ENCODE results near the gene LSM4.

The LSM4 gene

GRCh38 chr19:18310966-18311365 lies 11.9 kb downstream of the LSM4 start:
- no peak for DNase-seq

DNA sequence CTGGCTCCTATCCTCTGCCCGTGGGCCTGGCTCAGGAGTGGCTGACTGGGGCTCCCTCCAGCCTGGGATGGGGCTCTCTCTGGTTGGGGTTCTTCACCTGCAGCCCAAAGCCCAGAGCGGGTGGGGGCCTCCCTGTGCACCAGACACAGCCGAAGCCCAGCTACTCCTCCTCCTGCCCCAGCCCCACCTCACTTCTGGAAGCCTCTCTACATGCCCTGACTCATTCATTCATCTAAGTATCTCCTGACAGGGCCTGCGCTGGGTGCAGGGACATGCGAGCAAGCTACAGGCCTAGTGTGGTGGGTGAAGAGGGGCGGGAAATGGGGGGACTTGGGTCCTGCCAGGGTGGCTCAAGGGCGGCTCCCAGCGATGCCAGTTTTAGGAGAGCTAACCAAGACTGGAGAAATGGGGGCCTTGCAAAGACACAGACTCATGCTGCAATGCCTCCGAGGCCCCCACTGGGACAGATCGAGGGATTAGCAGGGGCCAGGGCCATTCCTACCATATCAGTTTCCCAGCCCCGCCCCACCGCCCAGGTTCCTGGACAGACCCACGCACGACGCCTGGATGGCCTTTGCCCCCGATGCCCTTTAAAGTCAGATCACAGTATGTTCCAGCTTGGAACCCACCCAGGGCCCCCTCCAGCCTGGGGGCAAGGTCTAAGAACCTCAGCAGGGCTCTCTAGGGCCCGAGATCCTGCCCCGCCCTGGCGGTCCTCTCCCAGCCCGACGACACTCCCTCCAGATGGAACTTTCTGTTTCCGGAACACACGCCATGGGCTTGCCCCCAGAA lies 12.6 kb downstream of the LSM4 start:
- DNase-seq: no peak

- DNase-seq: no peak
These were observed 13.3 kb downstream of the LSM4 start for GRCh38 chr19:18309525-18310064.

DNA sequence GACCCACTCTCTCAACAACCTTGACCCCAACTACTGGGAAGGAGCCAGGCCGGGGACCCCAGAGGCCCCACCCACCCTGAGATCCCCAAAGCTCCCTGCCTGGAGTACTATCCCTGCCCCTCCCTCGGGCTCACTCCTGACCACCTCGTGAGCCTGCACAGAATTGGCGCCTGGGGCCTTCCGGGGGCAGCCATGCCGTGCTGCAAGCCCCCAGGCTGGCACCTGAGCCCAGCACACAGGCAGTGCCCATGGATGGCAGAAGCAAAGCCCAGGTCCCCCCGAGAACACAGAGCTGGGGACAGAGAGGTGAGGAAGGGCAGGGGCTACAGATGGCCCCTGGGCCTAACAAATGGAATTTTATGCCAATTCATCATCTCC lies 13.9 kb downstream of the LSM4 start:
- DNase-seq: no peak

DNA sequence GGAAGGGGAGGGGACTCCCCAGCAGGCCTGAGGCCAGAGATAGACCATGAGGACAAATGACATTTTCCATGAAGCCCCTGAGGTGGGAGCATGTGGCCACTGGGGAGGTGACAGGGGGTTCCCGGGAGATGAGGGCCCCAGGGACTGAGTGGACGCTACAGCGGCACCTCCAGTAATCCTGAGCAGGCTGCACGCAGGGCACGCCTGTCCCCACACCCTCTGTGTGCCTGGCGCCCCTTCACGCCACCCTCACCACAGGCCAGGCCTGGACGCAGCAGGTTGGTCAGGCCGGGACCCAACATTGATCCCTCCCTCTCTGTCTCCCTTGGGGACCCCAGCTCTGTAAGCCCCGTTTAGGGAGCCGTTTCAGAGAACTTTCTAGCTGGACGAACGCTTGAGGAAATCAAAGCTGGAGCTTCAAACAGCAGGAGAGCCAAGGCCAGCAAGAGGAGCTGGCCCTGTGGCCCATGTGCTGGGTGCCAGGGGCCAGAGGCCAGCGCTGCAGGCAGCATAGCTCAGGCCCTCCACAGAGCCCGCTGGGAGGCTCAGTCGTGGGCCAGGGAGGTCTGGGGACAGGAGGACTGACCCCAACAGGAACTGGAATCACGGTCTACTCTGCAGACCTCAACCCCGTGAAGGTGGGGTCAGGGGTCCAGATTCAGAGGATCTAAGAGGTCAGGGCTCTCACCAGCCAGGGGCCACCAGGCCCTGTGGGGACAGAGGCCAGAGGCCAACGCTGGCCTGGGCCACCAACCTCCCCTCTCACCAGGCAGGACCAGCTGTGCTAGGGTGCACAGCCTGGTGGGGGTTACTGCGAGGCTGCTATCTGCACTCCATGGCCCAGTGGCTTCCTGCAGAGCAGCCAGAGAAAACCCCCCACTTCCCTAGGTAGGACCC lies 14.6 kb downstream of the LSM4 start:
- no peak for DNase-seq

GRCh38 chr19:18307271-18307681 lies 15.6 kb downstream of the LSM4 start:
- peak; percentile 73 for DNase-seq

GRCh38 chr19:18306888-18307260 lies 16.0 kb downstream of the LSM4 start:
- DNase-seq: no peak

DNA sequence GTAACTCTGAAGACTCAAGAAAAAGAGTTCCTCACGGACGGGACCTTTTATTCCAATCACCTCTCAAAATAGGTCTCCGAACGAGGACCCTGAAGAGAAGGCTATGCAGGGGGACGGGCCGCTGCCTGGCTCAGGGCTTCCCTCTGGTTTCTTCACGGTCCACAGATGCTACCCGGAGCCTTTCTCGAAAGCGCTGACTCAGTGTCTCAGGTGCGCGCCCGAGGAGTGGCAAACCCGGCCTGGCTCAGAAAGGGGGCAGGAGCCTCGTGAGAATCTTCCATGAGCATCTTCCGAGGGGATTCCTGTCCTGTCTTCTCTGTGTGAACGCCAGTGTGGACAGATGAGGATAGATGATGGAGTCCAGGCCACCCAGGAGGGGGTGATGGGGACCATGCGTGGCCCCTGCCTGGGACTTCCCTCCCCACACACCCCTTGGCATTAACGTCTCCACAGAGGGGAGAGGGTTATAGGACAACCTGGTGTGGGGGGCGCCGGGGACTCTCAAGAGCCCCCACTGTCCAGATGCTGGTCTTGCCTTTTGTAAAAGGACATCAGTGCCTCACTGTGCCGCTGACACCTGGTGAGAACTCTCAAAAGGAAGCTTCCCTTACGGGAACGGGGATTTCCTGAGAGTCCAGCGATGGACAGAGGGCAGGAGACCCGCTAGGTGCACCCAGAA lies 16.5 kb downstream of the LSM4 start:
- DNase-seq: peak; percentile 73

- peak; percentile 94 for DNase-seq
These were observed 18.2 kb downstream of the LSM4 start for GRCh38 chr19:18304458-18305310.

DNA sequence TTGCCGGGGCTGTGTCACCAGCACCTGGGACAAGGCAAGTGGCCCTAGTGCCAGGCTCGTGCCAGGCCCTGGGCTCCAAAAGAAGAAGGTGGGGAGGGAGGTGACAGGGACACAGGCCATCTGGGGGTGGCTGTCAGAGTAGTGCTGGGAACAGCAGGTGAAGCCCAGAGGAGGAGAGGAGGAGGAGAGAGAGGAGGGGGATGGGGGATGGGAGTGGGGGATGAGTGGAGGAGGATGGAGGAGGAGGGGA lies 18.7 kb downstream of the LSM4 start:
- DNase-seq: no peak

DNA sequence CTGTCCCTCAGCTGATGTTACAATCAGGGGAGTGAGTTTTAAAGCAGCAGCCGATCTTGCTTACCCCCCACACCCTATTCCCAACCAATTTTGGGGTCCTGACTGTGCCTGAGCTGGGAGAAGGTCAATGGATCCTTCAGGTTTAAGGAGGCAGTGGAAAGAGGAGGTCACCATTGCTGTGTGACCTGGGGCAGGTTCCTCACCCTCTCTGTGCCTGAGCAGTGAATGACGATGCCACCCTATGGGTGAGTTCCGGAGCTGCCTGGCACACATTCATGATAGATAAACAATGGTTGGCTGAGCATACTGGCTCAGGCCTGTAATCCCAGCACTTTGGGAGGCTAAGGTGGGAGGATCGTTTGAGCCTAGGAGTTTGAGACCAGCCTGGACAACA lies 21.2 kb downstream of the LSM4 start:
- no peak for DNase-seq

DNA sequence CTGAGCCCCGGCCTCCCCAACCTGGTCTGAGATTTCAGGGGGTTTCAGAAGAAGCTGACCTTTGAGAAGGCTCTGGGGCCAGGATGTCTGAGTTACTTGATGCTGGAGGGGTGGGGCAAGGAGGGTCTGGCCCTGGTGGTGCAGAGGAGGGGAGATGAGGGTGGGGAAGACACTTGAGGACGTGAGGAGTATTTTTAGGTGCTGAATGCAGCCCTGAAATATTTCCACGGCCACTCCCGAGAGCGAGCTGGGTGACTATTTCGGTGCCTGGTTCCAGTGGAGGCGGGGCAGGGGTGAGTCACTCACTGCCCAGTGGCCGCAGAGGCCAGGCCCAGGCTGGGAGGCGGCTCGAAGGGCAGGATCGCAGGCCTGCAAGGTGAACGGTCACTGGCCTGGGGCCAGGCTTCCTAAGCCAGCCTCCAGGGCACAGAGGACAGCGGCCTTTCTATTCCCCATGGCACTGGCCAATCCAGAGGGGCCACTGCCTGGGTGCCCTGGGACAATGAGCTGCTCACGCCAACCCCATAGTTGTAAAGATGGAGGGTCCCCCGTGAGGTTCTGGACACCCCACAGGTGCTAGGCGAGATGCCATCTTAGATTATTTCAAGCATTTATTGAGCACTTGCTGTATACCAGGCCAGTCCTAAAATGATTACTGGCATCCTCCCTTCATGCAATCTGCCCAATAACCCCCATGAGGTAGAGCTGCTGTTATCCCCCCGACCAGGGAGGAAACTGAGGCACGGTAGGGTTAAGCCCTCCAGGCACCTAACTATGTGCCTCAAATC lies 21.8 kb downstream of the LSM4 start:
- no peak for DNase-seq

DNA sequence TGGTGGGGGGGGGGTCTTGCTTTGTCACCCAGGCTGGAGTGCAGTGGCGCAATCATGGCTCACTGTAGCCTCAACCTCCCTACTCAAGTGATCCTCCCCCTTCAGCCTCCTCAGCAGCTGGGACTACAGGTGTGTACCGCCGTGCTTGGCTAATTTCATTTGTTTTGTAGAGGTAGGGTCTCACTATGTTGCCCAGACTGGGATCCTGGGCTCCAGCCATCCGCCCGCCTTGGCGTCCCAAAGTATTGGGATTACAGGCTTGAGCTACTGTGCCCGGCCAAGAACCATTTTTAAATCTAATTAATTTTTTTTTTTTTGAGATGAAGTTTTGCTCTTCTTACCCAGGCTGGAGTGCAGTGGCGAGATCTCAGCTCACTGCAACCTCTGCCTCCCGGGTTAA lies 23.2 kb downstream of the LSM4 start:
- DNase-seq: no peak

DNA sequence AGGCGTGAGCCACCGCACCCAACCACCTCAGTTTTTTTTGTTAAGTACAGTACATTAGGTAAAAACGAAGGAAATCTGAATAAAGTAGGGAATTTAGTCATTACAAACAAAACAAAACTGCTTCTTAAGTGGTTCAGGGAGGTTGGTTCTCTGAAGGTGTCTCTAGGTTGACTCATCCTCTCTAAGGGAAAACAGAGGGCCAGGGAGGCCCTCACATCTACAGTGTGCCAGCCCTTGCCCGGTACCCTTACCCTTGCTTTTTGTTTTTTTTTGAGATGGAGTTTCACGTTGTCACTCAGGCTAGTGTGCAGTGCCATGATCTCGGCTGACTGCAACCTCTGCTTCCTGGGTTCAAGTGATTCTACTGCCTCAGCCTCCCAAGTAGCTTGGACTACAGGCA lies 24.3 kb downstream of the LSM4 start:
- no peak for DNase-seq

GRCh38 chr19:18297308-18297707 lies 25.6 kb downstream of the LSM4 start:
- no peak for DNase-seq

- peak; percentile 38 for DNase-seq
These were observed 27.8 kb downstream of the LSM4 start for GRCh38 chr19:18295034-18295451.

- DNase-seq: peak; percentile 97
These were observed 28.4 kb downstream of the LSM4 start for GRCh38 chr19:18294467-18294864.

DNA sequence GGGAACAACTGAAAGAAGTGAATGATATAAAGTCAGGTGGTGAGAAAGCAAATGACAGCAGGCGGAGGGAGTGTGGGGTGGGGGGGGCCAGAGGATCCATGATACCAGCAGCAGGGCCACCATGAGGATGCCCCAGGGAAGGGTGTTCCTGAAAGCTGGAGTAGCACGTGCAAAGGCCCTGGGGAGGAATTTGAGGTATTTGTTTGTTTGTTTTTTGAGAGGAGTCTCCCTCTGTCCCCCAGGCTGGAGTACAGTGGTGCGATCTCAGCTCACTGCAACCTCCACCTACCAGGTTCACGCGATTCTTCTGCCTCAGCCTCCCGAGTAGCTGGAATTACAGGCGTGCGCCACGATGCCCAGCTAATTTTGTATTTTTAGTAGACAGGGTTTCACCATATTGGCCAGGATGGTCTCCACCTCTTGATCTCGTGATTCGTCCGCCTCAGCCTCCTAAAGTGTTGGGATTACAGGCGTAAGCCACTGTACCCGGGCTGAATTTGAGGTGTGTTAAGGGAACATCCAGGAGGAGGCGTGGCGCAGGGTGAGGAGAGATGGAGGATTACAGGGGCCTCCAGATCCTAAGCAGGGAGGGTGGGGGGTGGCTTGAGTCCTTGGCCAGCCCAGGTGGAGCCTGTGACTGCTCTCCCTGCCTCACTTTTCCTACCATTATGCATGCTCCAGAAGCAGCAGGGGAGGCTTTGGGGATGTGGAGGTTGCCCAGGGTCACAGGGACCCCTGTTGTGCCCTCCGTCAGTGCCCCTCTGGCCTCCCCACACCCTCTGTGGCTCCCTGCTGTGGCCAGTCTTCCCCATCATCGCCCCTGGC lies 29.0 kb downstream of the LSM4 start:
- DNase-seq: no peak

- DNase-seq: peak; percentile 75
These were observed 29.9 kb downstream of the LSM4 start for GRCh38 chr19:18292810-18293641.

DNA sequence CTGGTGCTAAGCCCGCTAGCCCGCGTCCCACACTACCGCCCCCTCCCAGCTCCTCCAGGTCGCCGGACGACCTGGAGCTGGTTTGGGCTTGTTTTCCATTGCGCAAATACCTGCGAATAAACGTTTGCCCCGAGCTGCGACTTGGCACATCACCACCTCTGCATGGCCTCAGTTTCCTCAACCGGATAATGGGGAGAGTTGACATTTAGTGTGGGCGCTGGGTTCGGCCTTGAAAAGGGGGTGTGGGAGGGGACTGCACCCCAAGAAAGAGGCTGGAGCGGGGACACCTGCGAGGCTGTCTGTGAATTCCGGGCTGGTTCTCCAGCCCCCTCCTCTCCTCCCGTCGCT lies 30.4 kb downstream of the LSM4 start:
- peak; percentile 77 for DNase-seq
